Trophoblast cell (in vitro differentiated cells and primary cell): ENCODE results near the gene DOCK10.

Experiments used
- DNase-seq, 2 donors: peaks; one replicate each; pipeline ENCODE4 v3.0.0-alpha.2; 2016
- H2AFZ ChIP-seq: 2 replicates; pipeline ENCODE4 v1.6.1; 2013; ENCODE audit warnings: low read length, moderate library complexity, mild to moderate bottlenecking; ENCODE audit not compliant: insufficient read depth, poor library complexity
- H2AK5ac ChIP-seq: 2 replicates; pipeline ENCODE4 v1.6.1; 2013; ENCODE audit warnings: mild to moderate bottlenecking, low read length
- H2BK120ac ChIP-seq: 2 replicates; pipeline ENCODE4 v1.6.1; 2013; ENCODE audit warnings: low read length, mild to moderate bottlenecking, moderate library complexity; ENCODE audit not compliant: insufficient read depth, poor library complexity
- H2BK12ac ChIP-seq: 2 replicates; pipeline ENCODE4 v1.6.1; 2013; ENCODE audit warnings: mild to moderate bottlenecking, low read length, moderate library complexity
- H2BK5ac ChIP-seq: 2 replicates; pipeline ENCODE4 v1.6.1; 2013; ENCODE audit warnings: low read length, low read depth, moderate library complexity, mild to moderate bottlenecking; ENCODE audit not compliant: poor library complexity
- H3K14ac ChIP-seq: 2 replicates; pipeline ENCODE4 v1.6.1; 2013; ENCODE audit warnings: mild to moderate bottlenecking, low read length
- H3K18ac ChIP-seq: 2 replicates; pipeline ENCODE4 v1.6.1; 2013; ENCODE audit warnings: mild to moderate bottlenecking, low read length
- H3K23ac ChIP-seq: 2 replicates; pipeline ENCODE4 v1.6.1; 2013; ENCODE audit warnings: low read length
- H3K27ac ChIP-seq: 2 replicates; pipeline ENCODE4 v1.5.1; 2013; ENCODE audit warnings: low read depth, mild to moderate bottlenecking, inconsistent platforms, low read length, moderate library complexity
- H3K27me3 ChIP-seq: 2 replicates; pipeline ENCODE4 v1.6.1; 2013; ENCODE audit warnings: inconsistent platforms, mild to moderate bottlenecking, low read length, moderate library complexity; ENCODE audit not compliant: insufficient read depth
- H3K36me3 ChIP-seq, 2 experiments: 1 replicate in 1 of 2; 2 replicates in 1 of 2; pipeline ENCODE4 v1.6.1; 2013; ENCODE audit warnings: low read length in 2 of 2, mild to moderate bottlenecking in 2 of 2, moderate library complexity in 1 of 2; ENCODE audit not compliant: insufficient read depth in 2 of 2, control insufficient read depth in 1 of 2
- H3K4ac ChIP-seq: 2 replicates; pipeline ENCODE4 v1.6.1; 2013; ENCODE audit warnings: low read depth, mild to moderate bottlenecking, low read length, moderate library complexity
- H3K4me1 ChIP-seq, 2 experiments: 1 replicate in 1 of 2; 2 replicates in 1 of 2; pipeline ENCODE4 v1.6.1; 2013; ENCODE audit warnings: low read length in 2 of 2, mild to moderate bottlenecking in 2 of 2, moderate library complexity in 1 of 2; ENCODE audit not compliant: insufficient read depth in 2 of 2, control insufficient read depth in 1 of 2
- H3K4me2 ChIP-seq: 2 replicates; pipeline ENCODE4 v1.6.1; 2013; ENCODE audit warnings: inconsistent platforms, mild to moderate bottlenecking, low read length, moderate library complexity
- H3K4me3 ChIP-seq: 2 replicates; pipeline ENCODE4 v1.5.1; 2013; ENCODE audit warnings: mild to moderate bottlenecking, low read depth, low read length, inconsistent platforms
- H3K79me1 ChIP-seq: one replicate; pipeline ENCODE4 v1.6.1; 2013; ENCODE audit warnings: low read length
- H3K79me2 ChIP-seq: 2 replicates; pipeline ENCODE4 v1.6.1; 2013; ENCODE audit warnings: low read length, mild to moderate bottlenecking; ENCODE audit not compliant: control insufficient read depth, insufficient read depth, poor library complexity
- H3K9ac ChIP-seq: 2 replicates; pipeline ENCODE4 v1.6.1; 2013; ENCODE audit warnings: mild to moderate bottlenecking, low read length
- H3K9me3 ChIP-seq: 2 replicates; pipeline ENCODE4 v1.6.1; 2013; ENCODE audit warnings: low read depth, mild to moderate bottlenecking, control low read depth, inconsistent platforms, low read length; ENCODE audit not compliant: insufficient read depth
- H4K12ac ChIP-seq: 2 replicates; pipeline ENCODE4 v1.6.1; 2013; ENCODE audit warnings: low read depth, mild to moderate bottlenecking, low read length, moderate library complexity
- H4K8ac ChIP-seq: 2 replicates; pipeline ENCODE4 v1.6.1; 2013; ENCODE audit warnings: low read depth, mild to moderate bottlenecking, low read length, moderate library complexity
- H4K91ac ChIP-seq: one replicate; pipeline ENCODE4 v1.6.1; 2013; ENCODE audit warnings: low read depth, mild to moderate bottlenecking, low read length, moderate library complexity
- WGBS: extraction: QIAGEN DNeasy Blood & Tissue Kit; methylation state at CpG from one replicate; pipeline ENCODE4 v1.1.7; 2013; ENCODE audit warnings: missing lambda C conversion rate; ENCODE audit not compliant: insufficient read length, insufficient coverage; ENCODE audit errors: extremely low coverage; 5-methylcytosine and 5-hydroxymethylcytosine counted together

The DOCK10 gene

DNA sequence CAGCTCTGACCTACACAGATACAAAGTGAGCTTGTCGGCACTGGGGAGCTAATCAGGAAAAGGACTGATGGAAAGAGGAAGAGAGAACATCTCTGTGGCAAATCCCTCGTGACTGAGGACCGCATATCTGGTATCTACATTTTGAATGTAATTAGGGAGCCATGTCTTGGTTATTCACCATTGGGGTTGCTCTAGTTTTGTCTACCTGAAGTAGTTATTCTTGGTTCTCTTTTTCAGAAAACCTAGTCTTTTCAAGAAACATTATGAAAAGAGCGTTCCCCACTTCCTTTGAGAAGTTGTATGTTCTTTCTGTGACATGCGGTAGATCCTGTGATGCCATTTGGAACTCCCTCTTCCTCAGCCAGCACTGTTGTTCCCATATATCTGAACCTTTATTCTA lies 104.4 kb downstream of the DOCK10 start:
- no peaks in the 10 kb centered on the region for H3K4me1 ChIP-seq

DNA sequence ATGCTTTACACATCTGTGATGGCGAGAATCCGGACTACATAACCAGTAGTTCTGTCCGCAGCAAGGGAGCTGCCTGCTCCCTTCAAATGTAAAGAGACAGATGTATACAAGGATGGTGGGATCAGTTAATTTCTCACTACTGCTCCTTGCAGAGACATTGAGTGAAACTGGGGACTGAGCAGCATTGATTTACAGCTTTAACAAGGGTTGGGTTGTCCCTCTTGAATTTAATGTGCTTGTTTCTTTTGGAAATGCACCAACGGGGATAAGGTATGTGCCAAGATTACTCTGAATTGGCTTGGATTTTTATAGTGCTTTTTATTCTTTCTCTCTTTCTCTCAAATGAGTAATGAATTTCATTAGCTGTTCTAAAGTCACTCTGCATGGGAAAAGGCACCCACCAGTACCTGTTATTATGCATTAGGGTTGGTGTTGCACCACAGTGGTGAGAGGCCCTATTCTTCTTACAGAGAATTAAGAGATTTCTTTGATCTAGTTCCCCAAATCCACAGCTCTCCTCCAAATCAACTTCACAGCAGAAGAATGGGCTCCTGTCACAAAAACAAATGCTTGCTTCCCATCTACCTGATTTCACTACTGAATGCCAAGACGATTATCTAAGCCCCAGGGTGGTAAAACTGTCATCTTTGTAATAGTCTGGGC lies 107.6 kb downstream of the DOCK10 start:
- Histone ChIP-seq H3K9me3 (no peaks in the 10 kb centered on the region), H3K4me1 (no peaks in the 10 kb centered on the region)

More for the DNA sequence above, 104.4 kb downstream of the DOCK10 start:
- no peaks in the 10 kb centered on the region for H3K27me3 ChIP-seq
- no peak overlapping the region for H4K8ac ChIP-seq
- no peak overlapping the region for H4K91ac ChIP-seq
- WGBS, result no CpG with 5 or more reads among the region's 5 CpGs
- H4K12ac ChIP-seq, result no peak overlapping the region
- H3K14ac ChIP-seq, result no peak overlapping the region
- H2BK5ac ChIP-seq, result no peak overlapping the region
- H3K79me1 ChIP-seq, result no peaks in the 10 kb centered on the region
- H2AK5ac ChIP-seq, result no peak overlapping the region
- H3K36me3 ChIP-seq, result no peaks in the 10 kb centered on the region
- no peak overlapping the region for H3K4me2 ChIP-seq
- H3K9me3 ChIP-seq, result no peaks in the 10 kb centered on the region
- no peak overlapping the region for H3K9ac ChIP-seq
- no peak overlapping the region for H3K18ac ChIP-seq
- no peak overlapping the region for H2BK120ac ChIP-seq
- H2AFZ ChIP-seq, result no peak overlapping the region
- H3K4me3 ChIP-seq, result no peak overlapping the region
- no peaks in the 10 kb centered on the region for H3K79me2 ChIP-seq
- H2BK12ac ChIP-seq, result no peak overlapping the region
- H3K23ac ChIP-seq, result no peak overlapping the region
- H3K4ac ChIP-seq, result no peak overlapping the region
- DNase-seq, result no peak
- H3K27ac ChIP-seq, result no peak overlapping the region

DNA sequence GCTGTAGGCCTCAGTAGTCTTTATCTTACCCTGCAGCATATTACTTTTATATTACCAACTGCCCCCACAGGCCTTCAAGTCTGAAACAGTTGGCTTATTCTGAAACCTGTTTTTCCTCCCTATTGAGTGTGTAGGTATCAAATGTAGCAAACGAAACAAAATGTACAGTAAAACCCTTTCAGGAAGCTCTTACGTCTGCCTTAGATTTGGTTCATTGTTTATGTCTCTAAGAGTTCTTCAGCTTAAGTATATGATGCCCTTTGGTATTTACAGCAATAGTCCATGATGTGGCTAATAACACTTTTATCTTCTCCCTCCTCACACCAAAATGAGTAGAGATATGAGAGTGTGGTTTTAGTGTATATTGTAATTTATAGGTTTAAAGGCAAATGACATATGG lies 108.8 kb downstream of the DOCK10 start:
- no peak overlapping the region for H3K14ac ChIP-seq
- H3K23ac ChIP-seq, result no peak overlapping the region
- H3K9me3 ChIP-seq, result no peaks in the 10 kb centered on the region
- H3K4me2 ChIP-seq, result no peak overlapping the region
- no peak overlapping the region for H3K4ac ChIP-seq
- WGBS, result no CpG with 5 or more reads among the region's 2 CpGs
- H4K91ac ChIP-seq, result no peak overlapping the region
- no peak overlapping the region for H4K12ac ChIP-seq
- H3K18ac ChIP-seq, result no peak overlapping the region
- no peaks in the 10 kb centered on the region for H3K27me3 ChIP-seq
- no peaks in the 10 kb centered on the region for H3K79me2 ChIP-seq
- no peaks in the 10 kb centered on the region for H3K4me1 ChIP-seq
- DNase-seq, result no peak
- no peak overlapping the region for H3K27ac ChIP-seq
- H2BK120ac ChIP-seq, result no peak overlapping the region
- no peak overlapping the region for H2AFZ ChIP-seq
- H2BK5ac ChIP-seq, result no peak overlapping the region
- no peak overlapping the region for H2BK12ac ChIP-seq
- H2AK5ac ChIP-seq, result no peak overlapping the region
- no peak overlapping the region for H3K9ac ChIP-seq
- H3K36me3 ChIP-seq, result no peaks in the 10 kb centered on the region
- no peak overlapping the region for H4K8ac ChIP-seq
- no peak overlapping the region for H3K4me3 ChIP-seq
- no peaks in the 10 kb centered on the region for H3K79me1 ChIP-seq

More for the DNA sequence above, 107.6 kb downstream of the DOCK10 start:
- Histone ChIP-seq H4K12ac (no peak overlapping the region), H2BK5ac (no peak overlapping the region), H3K9ac (no peak overlapping the region), H3K14ac (no peak overlapping the region), H2BK120ac (no peak overlapping the region), H3K36me3 (no peaks in the 10 kb centered on the region), H3K4me2 (no peak overlapping the region), H3K79me2 (no peaks in the 10 kb centered on the region), H3K27me3 (no peaks in the 10 kb centered on the region), H3K79me1 (no peaks in the 10 kb centered on the region), H2AK5ac (no peak overlapping the region), H3K27ac (no peak overlapping the region), H4K91ac (no peak overlapping the region), H3K4ac (no peak overlapping the region), H3K4me3 (no peak overlapping the region), H2BK12ac (no peak overlapping the region), H2AFZ (no peak overlapping the region), H3K18ac (no peak overlapping the region), H3K23ac (no peak overlapping the region), H4K8ac (no peak overlapping the region)
- WGBS, result no CpG with 5 or more reads among the region's 5 CpGs
- no peak for DNase-seq

DNA sequence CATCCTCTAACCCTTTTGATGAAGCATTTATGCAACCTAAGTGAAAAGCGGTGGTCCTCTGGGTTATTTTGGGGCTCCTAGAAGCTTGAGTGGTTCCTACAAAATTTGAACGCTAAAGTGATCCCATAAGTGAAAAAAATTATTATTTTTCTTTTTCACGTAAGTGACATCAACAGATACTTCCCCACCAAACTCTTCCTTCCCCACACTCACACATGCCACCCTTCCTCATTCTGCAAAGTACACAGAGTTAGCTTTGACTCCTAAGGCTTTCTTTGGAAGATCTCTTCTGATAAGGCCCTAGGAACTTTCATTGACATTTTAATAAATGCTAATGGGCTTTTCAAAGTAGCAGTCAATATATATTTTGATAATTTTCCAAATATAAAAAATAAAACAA lies 109.7 kb downstream of the DOCK10 start:
- no peak overlapping the region for H4K8ac ChIP-seq
- H2BK120ac ChIP-seq, result no peak overlapping the region
- H3K4me1 ChIP-seq, result no peaks in the 10 kb centered on the region
- no peak overlapping the region for H3K27ac ChIP-seq
- no CpG with 5 or more reads among the region's 3 CpGs for WGBS
- no peak overlapping the region for H4K12ac ChIP-seq
- H2BK12ac ChIP-seq, result no peak overlapping the region
- no peak overlapping the region for H3K4me3 ChIP-seq
- no peak overlapping the region for H2AFZ ChIP-seq
- no peak for DNase-seq
- no peak overlapping the region for H3K18ac ChIP-seq
- H3K14ac ChIP-seq, result no peak overlapping the region
- H3K27me3 ChIP-seq, result no peaks in the 10 kb centered on the region
- no peak overlapping the region for H3K4me2 ChIP-seq
- no peak overlapping the region for H3K9ac ChIP-seq
- no peaks in the 10 kb centered on the region for H3K79me2 ChIP-seq
- no peak overlapping the region for H2AK5ac ChIP-seq
- H3K4ac ChIP-seq, result no peak overlapping the region
- H3K79me1 ChIP-seq, result no peaks in the 10 kb centered on the region
- H3K36me3 ChIP-seq, result no peaks in the 10 kb centered on the region
- no peaks in the 10 kb centered on the region for H3K9me3 ChIP-seq
- H2BK5ac ChIP-seq, result no peak overlapping the region
- no peak overlapping the region for H3K23ac ChIP-seq
- H4K91ac ChIP-seq, result no peak overlapping the region
